ENCODE measurements around the gene DHX16.

DNA sequence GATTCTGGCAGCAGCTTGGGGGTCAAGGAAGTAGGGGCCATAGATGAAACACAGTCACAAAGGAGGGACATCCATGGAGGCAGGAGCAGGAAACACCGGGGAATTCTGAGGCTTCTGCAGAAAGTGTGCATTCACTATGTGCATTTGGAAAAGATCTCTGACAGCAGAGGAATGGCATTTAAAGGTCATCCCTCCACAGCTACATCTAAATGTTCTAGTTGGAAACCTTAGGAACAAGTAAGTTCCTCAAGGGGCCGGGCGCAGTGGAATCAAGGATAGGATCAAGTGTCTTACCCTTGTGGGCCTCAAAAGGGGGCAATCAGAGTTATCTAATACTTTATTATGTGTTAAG lies 17.1 kb downstream of the DHX16 start:
- no peak for TF ChIP-seq EZH2 (IDR thresholded peaks at IDR 0.05; ENCODE audit: borderline replicate concordance, low read depth, low read length, severe bottlenecking)
- TF ChIP-seq, protein P1, sequence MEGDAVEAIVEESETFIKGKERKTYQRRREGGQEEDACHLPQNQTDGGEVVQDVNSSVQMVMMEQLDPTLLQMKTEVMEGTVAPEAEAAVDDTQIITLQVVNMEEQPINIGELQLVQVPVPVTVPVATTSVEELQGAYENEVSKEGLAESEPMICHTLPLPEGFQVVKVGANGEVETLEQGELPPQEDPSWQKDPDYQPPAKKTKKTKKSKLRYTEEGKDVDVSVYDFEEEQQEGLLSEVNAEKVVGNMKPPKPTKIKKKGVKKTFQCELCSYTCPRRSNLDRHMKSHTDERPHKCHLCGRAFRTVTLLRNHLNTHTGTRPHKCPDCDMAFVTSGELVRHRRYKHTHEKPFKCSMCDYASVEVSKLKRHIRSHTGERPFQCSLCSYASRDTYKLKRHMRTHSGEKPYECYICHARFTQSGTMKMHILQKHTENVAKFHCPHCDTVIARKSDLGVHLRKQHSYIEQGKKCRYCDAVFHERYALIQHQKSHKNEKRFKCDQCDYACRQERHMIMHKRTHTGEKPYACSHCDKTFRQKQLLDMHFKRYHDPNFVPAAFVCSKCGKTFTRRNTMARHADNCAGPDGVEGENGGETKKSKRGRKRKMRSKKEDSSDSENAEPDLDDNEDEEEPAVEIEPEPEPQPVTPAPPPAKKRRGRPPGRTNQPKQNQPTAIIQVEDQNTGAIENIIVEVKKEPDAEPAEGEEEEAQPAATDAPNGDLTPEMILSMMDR (IDR thresholded peaks at IDR 0.05; ENCODE audit: borderline replicate concordance, extremely low read depth, low read length, poor library complexity, severe bottlenecking) = no peak

Measured in DND-41 (cell line).